DMS53 treated with DMSO at 0.1 percent for 48 hours (cell line): Measurements from ENCODE around the gene ACBD6.

ENCODE experiments used
- DNase-seq: peaks from one replicate; lab custom pipeline; 2025; ENCODE audit not compliant: unreplicated experiment; lab: John Stamatoyannopoulos, UW

ACBD6 gene

GRCh38 chr1:180527101-180527669, 24.8 kb upstream of the ACBD6 start:
- no peak for DNase-seq

GRCh38 chr1:180525715-180526039, 23.3 kb upstream of the ACBD6 start:
- DNase-seq, result no peak

GRCh38 chr1:180524915-180525714, 22.7 kb upstream of the ACBD6 start:
- no peak for DNase-seq

GRCh38 chr1:180524160-180524914, 22.0 kb upstream of the ACBD6 start:
- no peak for DNase-seq

- DNase-seq, result no peak
Observed at GRCh38 chr1:180522213-180522515, 19.8 kb upstream of the ACBD6 start.

- no peak for DNase-seq
Observed at GRCh38 chr1:180521474-180522212, 19.3 kb upstream of the ACBD6 start.

- no peak for DNase-seq
Observed at GRCh38 chr1:180519846-180520245, 17.5 kb upstream of the ACBD6 start.

- peak; percentile 67 for DNase-seq
Observed at GRCh38 chr1:180515857-180516388, 13.5 kb upstream of the ACBD6 start.

- no peak for DNase-seq
Observed at GRCh38 chr1:180515364-180515763, 13.0 kb upstream of the ACBD6 start.

- no peak for DNase-seq
Observed at GRCh38 chr1:180513531-180513930, 11.2 kb upstream of the ACBD6 start.

GRCh38 chr1:180510882-180511281, 8.5 kb upstream of the ACBD6 start:
- no peak for DNase-seq

GRCh38 chr1:180508725-180509097, 6.3 kb upstream of the ACBD6 start:
- no peak for DNase-seq

GRCh38 chr1:180507795-180508724, 5.7 kb upstream of the ACBD6 start:
- peak; percentile 7 for DNase-seq

- no peak for DNase-seq
Observed at GRCh38 chr1:180505732-180506335, 3.5 kb upstream of the ACBD6 start.

GRCh38 chr1:180504186-180504585, 1.8 kb upstream of the ACBD6 start:
- no peak for DNase-seq

- peak; percentile 66 for DNase-seq
Observed at GRCh38 chr1:180503280-180503862, 994 bp upstream of the ACBD6 start.

- peak; percentile 89 for DNase-seq
Observed at GRCh38 chr1:180501865-180502360, 464 bp downstream of the ACBD6 start.

- DNase-seq, result no peak
Observed at GRCh38 chr1:180500689-180501088, 1.7 kb downstream of the ACBD6 start.

- no peak for DNase-seq
Observed at GRCh38 chr1:180498594-180498993, 3.8 kb downstream of the ACBD6 start.
